ENCODE results near the gene RNF31. TPM values are rescaled to one million over a fixed set of nuclear protein-coding genes. Genes with fewer than 3 reads are reported as not detected.

The RNF31 gene
- 42.4 and 54.4 TPM in 2 replicates for total RNA-seq

GRCh38 chr14:24146978-24147760 lies at the start of gene RNF31:
Gene RNF31 (plus strand): TSS chr14:24147498. CDS start chr14:24147699, 201 bp downstream.

DNA sequence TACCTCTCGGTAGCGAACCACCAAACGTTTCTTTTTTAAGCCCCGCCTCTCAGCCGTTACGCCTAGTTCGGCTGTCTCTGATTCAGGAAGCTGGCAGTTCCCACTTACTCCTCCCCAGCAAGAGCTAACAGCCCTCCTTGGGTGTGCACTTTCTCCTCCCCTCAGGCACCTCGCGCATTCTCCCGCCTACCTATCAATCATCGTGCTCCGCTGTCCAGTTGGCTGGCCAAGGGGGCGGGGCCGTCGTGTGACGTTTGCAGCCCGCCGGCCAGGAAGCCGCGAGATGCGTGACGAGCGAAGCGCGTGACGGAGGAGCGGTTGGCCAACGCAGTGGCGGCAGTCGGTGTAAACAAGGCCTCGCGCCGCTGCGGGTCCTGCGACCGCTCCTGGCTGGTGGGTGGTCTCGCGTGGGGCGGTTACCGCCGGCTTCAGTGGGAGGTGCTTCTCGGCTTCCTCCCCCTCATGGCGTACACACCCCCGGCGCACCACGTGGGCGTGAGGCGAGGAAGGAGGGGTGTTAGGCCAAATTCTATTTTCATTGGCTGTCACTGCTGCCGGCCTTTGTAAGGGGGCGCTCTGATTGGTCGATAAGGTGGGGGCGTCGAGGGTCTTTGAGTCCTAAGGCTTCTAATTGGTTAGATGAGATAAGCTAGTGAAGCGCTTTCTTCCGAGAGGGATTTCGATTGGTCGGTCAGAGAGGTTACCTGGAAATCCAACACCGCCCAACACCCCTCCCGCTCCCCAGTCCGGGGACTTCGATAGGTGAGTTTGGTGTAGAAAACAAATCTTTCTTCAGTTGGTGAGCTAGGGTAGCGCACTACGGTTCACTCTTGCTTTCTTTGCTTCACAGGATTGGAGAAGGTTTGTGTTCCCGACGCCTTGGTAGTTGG lies 32.5 kb upstream of the RNF31 start, which contains the start of the genes DCAF11 and NRL:
Gene DCAF11 (plus strand): TSS at position 246 of the 890 bp plus-strand sequence. CDS start 818 bp downstream, outside the sequence.
Gene NRL (minus strand): TSS at position 418 of the 890 bp plus-strand sequence. CDS start 32,101 bp downstream, outside the sequence.

DNA sequence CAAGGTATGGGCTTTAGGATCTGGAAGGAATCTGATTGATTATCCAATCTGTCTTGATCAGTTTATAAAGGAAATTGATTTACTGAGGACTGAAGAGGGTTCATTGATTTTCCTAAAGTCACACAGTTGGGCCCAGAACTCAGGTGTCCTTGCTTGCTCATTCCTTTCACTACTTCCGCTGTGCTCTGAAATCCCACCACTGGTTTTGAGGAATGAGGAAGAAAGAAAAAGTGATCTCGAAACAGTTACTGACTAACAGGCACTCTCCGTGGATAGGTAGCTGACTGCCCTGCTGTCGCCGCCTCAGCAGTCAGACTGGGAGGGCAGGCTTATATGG lies 16.9 kb upstream of the RNF31 start, which contains the start of gene FITM1:
Gene FITM1 (plus strand): TSS at position 280 of the 337 bp plus-strand sequence. CDS start 905 bp downstream, outside the sequence.

GRCh38 chr14:24135834-24136683 lies 11.2 kb upstream of the RNF31 start, which contains the start of gene PSME1:
Gene PSME1 (plus strand): TSS chr14:24136194. CDS start chr14:24136263, 69 bp downstream.

DNA sequence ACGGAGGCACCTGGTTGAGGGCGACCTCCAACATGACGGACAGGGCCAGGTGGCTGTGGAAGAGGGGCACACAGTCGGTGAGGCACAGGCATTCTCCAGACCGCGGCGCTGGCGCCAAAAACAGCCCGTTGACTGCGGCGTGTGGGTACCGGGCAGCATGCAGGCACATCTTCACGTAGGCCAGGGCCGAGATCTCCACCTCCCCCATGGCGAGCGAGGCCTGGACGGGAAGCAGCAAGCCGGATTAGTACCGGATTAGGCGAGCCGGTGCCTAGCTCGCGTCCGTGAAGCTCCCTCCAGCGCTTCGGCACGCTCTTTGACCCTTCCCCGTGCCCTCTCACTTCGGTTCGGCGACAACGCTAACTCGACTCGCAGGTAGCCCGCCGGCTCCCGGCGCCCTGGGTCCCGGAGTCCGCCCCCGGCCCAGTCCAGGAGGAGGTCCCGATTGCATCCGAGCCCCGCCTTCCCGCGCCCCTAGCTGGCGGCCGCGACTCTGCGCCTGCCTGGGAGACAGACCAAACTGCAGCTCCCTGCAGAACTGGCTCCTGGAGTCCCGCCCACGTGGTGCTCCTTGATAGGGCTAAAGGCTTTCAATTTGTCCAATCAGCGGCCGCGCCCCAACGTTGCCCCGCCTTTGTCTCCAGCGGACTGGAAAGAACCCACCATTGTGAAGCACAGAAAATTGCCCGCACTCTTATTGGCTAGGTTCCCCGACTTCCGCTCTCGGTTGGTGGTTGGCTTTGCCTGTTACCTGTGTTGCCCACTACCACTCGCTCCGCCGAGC lies 6.0 kb upstream of the RNF31 start, which contains the start of gene EMC9:
Gene EMC9 (minus strand): TSS at position 495 of the 784 bp plus-strand sequence. CDS start 287 bp downstream, at position 208.

DNA sequence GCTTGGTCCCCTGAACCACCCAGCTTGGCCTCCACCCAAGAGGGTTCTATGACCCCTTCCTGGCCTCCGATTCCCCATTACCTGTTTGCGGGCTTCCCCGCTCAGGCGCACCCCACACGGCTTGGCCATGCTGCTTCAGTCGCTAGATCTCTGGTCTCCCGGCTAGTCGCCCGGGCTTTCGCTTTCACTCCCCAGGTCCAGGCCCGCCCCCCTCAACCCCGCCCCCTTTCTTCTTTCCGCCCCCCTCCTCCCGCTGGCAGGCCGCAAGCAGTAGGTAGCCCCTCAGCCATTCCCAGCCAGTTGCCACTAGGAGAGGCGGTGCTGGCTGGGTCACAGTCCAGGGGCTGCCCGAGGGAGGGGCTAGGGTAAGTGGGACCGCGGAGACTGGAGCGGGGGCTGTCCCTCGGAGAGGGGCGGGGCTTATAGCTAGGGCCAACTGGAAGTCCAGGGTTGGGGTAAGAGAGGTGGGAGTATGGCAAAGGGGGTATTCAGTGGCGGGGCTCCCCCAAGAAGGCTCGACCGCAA lies 783 bp upstream of the RNF31 start, which contains the start of gene PSME2:
Gene PSME2 (minus strand): TSS at position 158 of the 525 bp plus-strand sequence. CDS start 29 bp downstream, at position 129.

GRCh38 chr14:24160850-24161804 lies 13.8 kb downstream of the RNF31 start, which contains the start of gene IRF9:
Gene IRF9 (plus strand): TSS chr14:24161265. CDS start chr14:24162145, 880 bp downstream.

DNA sequence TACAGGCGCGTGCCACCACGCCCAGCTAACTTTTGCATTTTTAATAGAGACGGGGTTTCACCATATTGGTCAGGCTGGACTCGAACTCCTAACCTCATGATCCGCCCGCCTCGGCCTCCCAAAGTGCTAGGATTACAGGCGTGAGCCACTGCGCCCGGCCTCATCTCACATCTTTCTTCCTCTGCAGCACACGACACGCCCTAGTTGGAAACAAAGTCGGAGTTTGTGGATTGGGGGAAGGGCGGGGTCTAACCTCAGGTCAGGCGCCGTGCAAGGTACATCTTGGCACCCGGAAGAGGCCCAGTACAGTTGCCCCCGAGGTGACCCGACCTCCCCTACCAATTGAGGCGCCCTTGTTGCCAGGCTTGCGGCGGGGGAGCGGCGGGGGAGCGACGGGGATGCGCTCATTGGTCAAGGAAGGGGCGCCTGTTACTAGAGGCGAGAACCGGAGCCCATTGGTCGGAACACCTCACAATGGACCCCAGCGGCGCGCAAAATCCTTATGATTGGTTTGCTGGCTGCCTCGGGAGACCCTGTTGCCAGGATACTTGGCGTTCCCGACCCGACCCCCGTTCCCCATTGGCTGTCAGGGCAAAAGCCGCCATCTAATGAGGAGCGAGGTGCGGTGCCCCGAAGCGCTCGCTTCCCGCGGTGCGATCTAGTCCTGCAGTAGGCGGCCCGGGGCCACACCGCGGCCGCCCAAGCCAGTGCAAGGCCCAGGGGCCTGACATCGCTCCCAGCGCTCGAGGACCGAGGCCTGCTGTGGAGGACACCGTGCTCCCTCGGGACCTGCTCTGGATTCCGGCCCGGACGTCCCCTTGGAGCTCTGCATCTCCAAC lies 24.3 kb downstream of the RNF31 start, which contains the start of gene REC8:
Gene REC8 (plus strand): TSS at position 659 of the 839 bp plus-strand sequence. CDS start 473 bp downstream, outside the sequence.

GRCh38 chr14:24188251-24189058 lies 41.2 kb downstream of the RNF31 start, which contains the start of gene IPO4:
Gene IPO4 (minus strand): TSS chr14:24188816. CDS start chr14:24188787, 29 bp downstream.

DNA sequence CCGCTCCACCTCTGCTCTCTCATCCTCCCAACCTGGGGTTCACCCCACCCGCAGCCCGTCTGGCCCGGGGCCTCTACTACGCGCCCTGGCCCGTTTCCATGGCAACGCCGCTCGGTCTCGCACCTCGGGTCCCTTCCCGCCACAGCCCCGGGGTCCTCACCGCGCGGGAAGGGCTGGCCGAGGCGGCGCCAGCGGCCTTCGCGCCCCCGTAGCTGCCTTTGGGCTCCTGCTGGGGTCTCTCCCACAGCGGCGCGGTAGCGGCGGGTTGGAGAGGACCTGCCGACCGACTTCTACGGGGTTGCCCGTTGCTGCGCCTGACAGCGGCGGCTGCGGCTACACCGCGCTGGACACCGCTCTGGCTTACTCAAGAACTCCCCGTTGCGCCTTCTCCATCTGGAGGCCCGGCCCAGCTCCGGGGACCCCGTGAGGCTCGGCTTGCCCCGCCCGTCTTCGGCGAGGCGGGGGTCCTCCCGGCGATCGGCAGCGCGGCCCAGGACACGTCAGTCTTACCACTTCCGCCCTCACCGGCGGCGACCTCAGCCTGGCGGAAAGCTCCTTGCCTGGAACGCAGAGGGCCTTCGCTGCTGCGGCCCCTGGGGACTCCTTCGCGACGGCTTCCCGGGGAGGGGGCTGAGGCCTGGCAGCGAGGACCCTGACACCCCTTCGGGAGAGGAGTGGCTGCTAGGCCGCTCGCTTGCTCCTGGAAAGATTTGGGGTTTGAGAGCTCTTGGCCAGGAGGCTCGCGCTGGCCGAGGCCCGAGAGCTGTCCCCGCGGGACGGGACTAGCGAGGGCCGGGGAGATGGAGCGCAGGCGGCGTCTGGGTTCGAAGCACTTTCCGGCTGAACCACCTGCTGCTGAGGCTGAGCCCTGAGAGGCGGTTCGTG lies 48.1 kb downstream of the RNF31 start, which contains the start of gene TM9SF1:
Gene TM9SF1 (minus strand): TSS at position 256 of the 885 bp plus-strand sequence. CDS start 422 bp downstream, outside the sequence.

Small RNA genes lying within 50 kb of the gene (small RNA-seq; reads per million reads assigned to genes)
- gene AL136295.4 (not detected), gene CHMP4A (not detected), gene IPO4 (not detected), gene IRF9 (0.49 reads per million), gene RNA5SP383 (not detected)

Other genes with a start within 250 kb of the RNF31 start
- gene DHRS4, start 193.7 kb upstream of the RNF31 start, total RNA-seq = 33.3 and 35.4 TPM in 2 replicates
- 11.1 and 12.2 TPM in 2 replicates for gene DHRS4L2, start 158.6 kb upstream of the RNF31 start, total RNA-seq
- gene CARMIL3, start 95.5 kb upstream of the RNF31 start, total RNA-seq = 0.14 TPM in 1 of 2 replicates, not detected in the other
- not detected in 2 replicates for gene CPNE6, start 75.9 kb upstream of the RNF31 start, total RNA-seq
- gene PCK2, start 53.2 kb upstream of the RNF31 start, total RNA-seq = 6.6 and 11.2 TPM in 2 replicates
- 35.8 and 36.3 TPM in 2 replicates for gene DCAF11, start 32.7 kb upstream of the RNF31 start, total RNA-seq
- gene NRL, start 32.5 kb upstream of the RNF31 start, total RNA-seq = 0.40 and 0.57 TPM in 2 replicates
- gene FITM1, start 16.8 kb upstream of the RNF31 start, total RNA-seq = 0.27 TPM in 1 of 2 replicates, not detected in the other
- gene PSME1, start 11.3 kb upstream of the RNF31 start, total RNA-seq = 86.7 and 90.6 TPM in 2 replicates
- gene EMC9, start 5.9 kb upstream of the RNF31 start, total RNA-seq = 14.9 and 15.3 TPM in 2 replicates
- gene PSME2, start 888 bp upstream of the RNF31 start, total RNA-seq = 76.7 and 77.1 TPM in 2 replicates
- gene IRF9, start 13.8 kb downstream of the RNF31 start, total RNA-seq = 24.3 and 32.3 TPM in 2 replicates
- 2.3 and 8.1 TPM in 2 replicates for gene REC8, start 24.6 kb downstream of the RNF31 start, total RNA-seq
- gene IPO4, start 41.3 kb downstream of the RNF31 start, total RNA-seq = 53.7 and 54.7 TPM in 2 replicates
- 52.5 and 61.0 TPM in 2 replicates for gene TM9SF1, start 47.9 kb downstream of the RNF31 start, total RNA-seq
- 0.13 TPM in 1 of 2 replicates, not detected in the other for gene TSSK4, start 58.2 kb downstream of the RNF31 start, total RNA-seq
- gene CHMP4A, start 66.0 kb downstream of the RNF31 start, total RNA-seq = 29.4 and 35.6 TPM in 2 replicates
- gene MDP1, start 68.6 kb downstream of the RNF31 start, total RNA-seq = 3.2 and 6.0 TPM in 2 replicates
- gene NEDD8, start 84.9 kb downstream of the RNF31 start, total RNA-seq = 118 and 150 TPM in 2 replicates
- gene GMPR2, start 85.4 kb downstream of the RNF31 start, total RNA-seq = 63.4 and 67.2 TPM in 2 replicates
- gene TINF2, start 95.1 kb downstream of the RNF31 start, total RNA-seq = 50.8 and 52.1 TPM in 2 replicates
- 1.1 and 1.2 TPM in 2 replicates for gene TGM1, start 115.7 kb downstream of the RNF31 start, total RNA-seq
- 26.1 and 34.3 TPM in 2 replicates for gene RABGGTA, start 124.1 kb downstream of the RNF31 start, total RNA-seq
- gene DHRS1, start 152.3 kb downstream of the RNF31 start, total RNA-seq = 10.1 and 10.9 TPM in 2 replicates
- 31.8 and 34.1 TPM in 2 replicates for gene NOP9, start 152.4 kb downstream of the RNF31 start, total RNA-seq
- 2.7 and 3.0 TPM in 2 replicates for gene CIDEB, start 160.5 kb downstream of the RNF31 start, total RNA-seq
- 10.6 and 10.8 TPM in 2 replicates for gene LTB4R2, start 162.6 kb downstream of the RNF31 start, total RNA-seq
- gene LTB4R, start 164.0 kb downstream of the RNF31 start, total RNA-seq = 2.9 and 4.7 TPM in 2 replicates
- 30.9 and 34.2 TPM in 2 replicates for gene ADCY4, start 187.6 kb downstream of the RNF31 start, total RNA-seq
- 2.1 and 5.8 TPM in 2 replicates for gene RIPK3, start 192.5 kb downstream of the RNF31 start, total RNA-seq
- gene NFATC4, start 220.7 kb downstream of the RNF31 start, total RNA-seq = 12.5 and 20.2 TPM in 2 replicates